ENCODE measurements around the gene CD4.

CD4 gene

DNA sequence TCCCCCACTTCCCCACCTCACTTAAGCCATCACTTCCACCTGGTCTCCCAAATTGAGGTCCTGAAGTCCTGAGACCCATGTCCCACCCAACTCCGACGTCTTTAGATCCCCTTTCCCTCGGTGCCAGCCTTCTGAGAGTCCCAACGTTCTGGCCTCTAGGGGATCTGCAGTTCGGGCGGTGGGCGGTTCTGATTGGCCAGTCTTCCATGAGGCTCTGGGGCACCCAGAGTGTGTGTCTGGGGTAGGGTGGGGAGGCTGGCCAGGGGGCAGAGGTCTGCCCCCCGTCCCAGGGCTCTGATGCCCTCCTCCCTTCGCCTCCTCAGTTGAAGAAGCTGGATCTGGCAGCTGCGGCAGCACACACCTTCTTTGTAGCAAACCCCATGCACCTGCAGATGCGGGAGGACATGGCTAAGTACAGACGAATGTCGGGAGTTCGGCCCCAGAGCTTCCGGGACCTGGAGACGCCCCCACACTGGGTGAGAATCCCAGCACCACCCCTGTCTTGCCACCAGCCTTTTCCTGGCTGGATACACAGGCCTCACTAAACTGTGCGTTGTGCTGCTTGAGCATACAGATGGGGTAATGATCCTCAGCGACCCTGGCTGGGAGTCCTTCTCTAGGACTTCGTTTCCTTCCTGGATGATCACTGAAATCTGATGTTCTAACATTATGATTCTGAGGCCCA lies 40.4 kb downstream of the CD4 start:
- no peak for DNase-seq

DNA sequence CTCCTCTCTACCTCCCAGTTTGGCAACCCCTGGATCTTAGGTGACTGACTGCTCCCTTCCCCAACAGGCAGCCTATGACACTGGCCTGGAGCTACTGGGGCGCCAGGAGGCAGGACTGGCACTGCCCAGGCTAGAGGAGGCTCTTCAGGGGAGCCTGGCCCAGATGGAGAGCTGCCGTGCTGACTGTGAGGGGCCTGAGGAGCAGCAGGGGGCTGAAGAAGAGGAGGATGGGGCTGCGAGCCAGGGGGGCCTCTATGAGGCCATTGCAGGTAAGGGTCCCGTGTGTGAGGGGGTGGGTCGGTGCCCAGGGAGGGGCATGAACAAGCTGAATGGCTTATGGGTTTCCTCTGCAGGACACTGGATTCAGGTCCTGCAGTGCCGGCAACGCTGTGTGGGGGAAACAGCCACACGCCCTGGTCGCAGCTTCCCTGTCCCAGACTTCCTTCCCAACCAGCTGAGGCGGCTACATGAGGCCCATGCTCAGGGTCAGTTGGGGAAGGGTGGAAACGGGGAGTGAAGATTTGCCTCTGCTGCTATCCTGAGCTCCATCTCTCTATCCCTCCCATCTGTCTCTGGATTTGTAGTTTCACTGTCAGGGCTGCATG lies 41.1 kb downstream of the CD4 start:
- DNase-seq, result no peak

DNA sequence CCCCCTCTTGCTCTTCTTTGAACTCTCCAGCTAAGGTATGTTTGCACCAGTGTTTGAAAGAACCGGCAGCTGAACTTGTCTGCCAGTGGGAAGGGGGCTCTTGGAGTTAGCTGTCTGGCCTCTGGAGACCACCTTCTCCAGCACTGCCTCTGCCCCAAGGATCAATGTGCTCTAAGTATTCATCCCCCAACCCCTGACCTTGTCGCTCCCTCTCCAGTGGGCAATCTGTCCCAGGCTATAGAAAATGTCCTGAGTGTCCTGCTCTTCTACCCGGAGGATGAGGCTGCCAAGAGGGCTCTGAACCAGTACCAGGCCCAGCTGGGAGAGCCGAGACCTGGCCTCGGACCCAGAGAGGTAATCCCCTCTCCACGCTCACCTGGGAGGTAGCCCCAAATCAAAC lies 41.7 kb downstream of the CD4 start:
- DNase-seq, result no peak

DNA sequence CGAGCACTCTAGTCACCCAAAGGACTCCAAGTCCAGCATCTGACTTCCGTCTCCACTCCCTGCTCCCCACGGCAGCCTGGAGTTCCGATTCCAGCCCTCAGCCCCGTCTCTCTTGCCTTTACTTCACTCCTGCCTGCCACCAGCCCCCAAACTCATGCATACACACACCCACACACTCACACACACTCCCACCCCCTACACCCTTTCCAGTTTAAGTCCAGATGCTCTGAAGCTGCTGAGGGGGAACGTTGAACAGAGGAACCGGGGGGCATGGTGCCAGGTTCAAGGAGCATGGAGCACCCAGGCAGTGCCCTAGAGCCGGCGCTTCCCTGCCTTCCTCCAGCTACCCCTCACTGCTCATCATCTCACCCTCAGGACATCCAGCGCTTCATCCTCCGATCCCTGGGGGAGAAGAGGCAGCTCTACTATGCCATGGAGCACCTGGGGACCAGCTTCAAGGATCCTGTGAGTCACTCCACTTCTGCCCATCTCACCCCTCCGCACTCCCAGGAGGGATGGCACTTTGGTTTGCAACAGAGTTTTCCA lies 42.2 kb downstream of the CD4 start:
- no peak for DNase-seq

DNA sequence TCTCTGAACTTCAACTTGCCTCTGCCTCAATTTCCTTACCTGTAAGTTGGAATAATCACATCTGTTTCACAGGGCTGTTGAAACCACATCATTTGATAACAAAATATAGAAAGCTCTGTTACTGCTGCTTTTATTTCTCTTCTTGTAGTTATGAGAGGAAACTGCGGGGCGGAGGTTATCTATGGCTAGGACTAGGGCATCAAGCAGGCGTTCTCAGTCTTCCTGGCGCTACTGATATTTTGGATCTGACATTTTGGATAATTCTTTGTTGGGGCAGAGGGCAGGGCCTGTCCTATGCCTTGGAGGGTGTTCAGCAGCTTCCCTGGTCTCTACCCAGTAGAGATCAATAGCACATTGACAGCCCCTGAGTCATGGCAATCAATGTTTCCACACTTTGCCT lies 42.8 kb downstream of the CD4 start:
- no peak for DNase-seq

DNA sequence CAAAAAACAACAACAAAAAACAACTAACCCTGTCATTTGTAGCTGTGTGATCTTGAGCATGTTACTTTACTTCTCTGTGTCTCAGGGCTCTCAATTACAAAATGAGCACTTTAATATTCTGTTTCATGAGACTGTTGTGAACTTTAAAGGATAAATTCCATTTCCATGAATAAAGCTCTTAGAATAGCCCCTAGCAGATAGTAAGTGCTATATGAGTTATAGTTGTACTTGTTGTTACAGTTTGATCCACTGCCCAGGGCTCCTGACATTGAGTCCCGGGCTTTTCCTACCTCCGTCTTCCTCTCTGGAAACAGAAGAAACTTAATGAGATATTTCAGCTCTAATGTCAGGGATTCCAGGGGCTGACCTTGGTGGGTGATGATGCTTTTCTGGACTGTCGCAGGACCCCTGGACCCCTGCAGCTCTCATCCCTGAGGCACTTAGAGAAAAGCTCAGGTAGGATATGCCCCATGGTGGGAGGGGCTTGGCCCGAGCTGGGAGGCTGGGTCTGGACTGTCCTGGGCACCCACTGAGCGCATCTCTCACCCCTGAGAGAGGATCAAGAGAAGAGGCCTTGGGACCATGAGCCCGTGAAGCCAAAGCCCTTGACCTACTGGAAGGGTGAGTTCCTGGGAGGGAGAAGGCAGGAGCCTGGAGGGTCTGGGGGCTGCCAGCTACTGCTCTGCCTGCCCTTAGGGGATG lies 44.0 kb downstream of the CD4 start:
- no peak for DNase-seq

DNA sequence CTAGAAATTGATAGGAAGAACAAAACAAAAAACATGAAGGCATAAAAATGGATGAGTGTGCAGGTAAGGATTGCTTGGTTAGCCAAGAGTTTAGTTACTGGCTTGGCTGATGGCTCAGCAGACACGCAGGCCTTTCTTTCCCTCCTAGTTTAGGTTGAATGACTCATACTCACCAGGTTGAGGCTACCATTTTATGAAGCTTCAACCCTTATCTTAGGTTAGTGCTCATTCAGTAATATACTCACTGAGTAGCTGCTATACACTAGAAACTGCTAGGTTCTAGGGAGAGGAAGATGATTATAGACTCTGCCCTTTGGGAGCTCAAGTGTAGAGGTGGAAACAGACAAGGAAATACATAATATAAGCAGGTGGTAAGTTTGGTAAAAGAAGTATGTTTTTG lies 44.9 kb downstream of the CD4 start:
- DNase-seq, result no peak

DNA sequence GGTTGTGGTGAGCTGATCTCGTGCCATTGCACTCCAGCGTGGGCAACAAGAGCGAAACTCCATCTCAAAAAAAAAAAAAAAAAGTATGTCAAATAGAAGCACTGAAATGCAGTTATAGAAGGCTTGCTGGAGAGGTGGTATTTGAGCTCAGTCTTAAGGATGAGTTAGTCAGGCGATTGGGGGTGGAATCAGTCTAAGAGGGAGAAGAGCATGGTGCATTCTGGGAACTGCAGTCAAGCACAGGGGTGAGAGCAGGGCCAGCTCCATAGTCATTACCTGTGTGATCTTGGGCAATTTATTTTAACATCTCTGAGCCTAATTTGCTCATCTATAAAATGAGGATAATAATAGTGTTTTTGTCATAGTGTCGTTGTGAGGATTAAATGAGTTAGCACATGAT lies 45.5 kb downstream of the CD4 start:
- DNase-seq, result no peak

DNA sequence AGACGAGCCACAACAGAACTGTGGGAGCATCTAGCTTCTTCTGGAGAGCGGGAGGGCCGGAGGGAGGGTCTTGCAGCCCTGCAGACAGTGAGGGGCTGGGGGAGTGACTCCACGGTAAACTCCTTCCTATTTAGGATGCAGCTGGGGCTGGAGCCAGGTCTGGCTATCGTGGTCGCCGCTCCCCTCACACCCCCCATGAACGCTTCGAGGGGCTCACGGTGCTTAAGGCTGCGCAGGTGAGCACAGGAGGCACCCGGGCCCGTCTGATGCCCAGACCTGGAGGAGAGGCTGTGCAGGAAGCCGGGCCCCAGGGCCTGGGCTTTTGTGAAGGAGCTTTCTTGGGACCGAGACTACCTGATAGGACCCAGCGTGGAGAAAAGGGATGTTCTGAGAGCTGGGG lies 47.5 kb downstream of the CD4 start:
- no peak for DNase-seq

DNA sequence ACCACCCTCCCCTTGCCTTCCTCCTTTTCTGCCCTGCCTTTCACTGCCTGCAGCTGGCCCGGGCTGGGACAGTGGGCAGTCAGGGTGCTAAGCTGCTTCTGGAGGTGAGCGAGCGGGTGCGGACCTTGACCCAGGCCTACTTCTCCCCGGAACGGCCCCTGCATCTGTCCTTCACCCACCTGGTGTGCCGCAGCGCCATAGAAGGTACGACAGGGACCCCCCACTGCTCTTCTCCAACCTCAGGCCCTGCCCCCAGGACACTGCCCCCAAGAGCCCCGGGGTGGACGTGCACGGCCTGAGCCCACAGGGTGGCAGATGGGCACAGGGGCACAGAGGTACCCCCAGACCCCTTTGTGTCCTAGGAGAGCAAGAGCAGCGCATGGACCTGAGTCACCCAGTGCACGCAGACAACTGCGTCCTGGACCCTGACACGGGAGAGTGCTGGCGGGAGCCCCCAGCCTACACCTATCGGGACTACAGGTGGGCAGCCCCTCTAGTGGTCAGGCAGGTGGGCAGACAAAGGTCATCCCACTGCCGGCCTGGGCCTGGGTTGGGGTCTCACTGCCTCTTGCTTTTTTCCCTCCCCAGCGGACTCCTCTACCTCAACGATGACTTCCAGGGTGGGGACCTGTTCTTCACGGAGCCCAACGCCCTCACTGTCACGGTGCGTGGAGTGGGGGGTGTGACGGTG lies 48.2 kb downstream of the CD4 start:
- no peak for DNase-seq

DNA sequence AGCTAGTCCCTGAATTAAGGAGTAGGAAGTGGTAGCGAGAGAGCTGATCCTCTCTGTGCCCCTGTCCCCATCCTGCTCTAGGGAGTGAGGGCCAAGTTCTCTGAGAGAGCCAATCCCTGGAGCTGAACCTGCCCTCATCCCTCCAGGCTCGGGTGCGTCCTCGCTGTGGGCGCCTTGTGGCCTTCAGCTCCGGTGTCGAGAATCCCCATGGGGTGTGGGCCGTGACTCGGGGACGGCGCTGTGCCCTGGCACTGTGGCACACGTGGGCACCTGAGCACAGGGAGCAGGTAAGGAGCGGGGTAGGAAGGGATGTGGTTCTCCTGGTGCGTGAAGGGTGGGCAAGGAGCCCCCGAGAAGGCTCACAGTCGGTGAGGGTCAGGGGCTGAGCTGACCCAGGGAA lies 49.5 kb downstream of the CD4 start:
- no peak for DNase-seq

DNA sequence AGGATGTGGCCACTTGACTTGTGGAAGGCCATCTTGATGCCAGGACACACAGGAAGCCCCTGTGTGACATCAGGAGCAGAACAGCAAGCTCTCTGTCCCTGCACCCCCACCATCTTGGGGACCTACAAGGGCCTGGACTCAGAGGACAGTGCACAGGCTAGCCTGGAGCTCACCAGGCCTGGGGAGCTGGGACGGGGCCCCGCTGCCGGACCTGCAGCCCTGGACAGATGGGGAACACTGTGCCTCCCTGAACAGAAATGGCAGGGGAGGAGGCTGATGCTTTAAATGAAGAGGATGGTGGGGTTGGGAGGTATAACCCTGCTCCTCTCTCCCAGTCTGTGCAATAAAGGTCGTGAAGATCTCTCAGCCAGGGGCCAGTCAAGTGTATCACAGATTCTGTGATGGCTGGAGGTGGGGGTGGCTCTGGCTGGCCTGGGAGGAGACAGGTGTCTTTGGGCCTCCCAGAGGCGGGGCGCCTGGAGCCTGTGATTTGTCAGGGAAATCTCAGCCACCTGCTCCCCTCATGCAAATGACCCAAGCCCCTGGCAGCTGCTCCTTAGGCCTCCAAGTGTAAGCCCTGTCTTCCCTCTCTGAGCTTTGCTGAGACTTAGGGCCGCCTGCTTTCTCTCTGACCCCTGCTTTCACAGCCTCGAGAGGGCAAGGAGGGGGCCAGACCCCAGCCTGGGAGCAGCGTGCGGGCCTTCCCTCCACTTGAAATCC lies 50.3 kb downstream of the CD4 start:
- no peak for DNase-seq

DNA sequence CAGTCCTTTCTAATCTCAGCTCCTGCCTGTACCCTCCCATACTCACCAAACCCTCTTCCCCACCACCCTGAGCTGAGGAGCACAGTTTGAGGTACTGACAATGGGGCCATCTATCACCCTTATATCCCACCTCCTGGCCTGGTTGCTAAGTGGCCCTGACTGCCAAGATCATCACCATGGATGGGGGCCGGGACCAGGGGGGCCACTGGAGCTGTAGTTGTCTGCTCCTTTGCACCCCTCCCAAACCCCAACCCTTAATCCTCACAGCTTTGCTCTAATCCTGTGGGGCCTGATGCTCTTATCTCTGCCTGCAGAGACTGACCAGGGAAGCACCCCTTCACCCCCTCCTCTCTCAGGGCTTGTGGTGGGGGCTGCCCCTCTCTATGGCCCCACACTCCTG lies 51.0 kb downstream of the CD4 start:
- DNase-seq, result no peak

DNA sequence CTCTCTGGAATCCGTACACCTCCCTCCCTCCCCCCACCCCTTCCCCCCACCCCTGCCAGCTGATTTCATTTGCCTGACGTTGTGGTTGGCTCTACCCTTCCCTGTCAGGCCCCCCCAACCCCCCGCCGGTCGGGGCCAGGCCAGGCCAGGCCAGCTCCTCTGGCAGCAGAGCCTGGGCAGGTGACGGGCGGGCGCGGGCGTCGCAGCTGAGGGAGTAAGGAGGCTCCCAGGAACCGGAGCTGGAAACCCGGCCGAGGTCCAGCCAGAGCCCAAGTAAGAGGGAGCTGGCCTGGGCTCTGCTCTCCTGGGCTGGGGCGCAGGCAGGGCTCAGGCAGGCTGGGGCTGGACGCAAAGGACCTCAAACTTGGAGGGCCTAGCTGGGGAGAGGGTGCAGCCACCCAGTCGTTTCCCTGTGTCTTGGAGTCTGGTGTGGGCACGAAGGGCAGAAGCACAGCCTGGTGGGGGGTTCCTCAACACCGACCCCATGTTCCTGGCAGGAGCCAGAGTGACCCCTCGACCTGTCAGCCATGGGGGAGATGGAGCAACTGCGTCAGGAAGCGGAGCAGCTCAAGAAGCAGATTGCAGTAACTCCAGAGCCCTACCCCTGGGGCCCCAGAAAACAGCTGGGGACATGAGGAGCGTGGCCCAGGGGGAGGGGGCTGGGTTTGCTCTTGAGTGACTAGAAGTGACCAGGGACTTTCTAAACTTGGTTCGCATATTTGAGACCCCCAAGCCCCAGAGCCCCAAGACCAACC lies 51.6 kb downstream of the CD4 start, which contains the start of gene GNB3:
TSS of gene GNB3 (plus strand) at position 165 of the 755 bp plus-strand sequence. CDS start at position 528, 363 bp downstream.
- no peak for DNase-seq

DNA sequence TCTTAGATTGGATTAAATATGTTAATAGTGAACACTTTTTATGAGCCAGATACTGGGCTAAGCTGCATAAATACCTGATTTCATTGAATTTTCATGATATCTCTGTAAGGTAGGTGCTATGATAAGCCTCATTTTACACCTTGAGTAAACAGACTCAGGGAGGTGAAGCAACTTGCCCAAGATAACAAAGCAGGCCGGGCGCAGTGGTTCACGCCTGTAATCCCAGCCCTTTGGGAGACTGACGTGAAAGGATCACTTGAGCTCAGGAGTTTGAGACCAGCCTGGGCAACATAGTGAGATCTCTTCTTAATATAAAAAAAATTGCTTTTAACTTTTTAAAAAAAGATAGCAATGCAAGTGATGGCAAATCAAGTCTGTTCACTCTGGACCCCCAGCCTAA lies 52.7 kb downstream of the CD4 start:
- no peak for DNase-seq

DNA sequence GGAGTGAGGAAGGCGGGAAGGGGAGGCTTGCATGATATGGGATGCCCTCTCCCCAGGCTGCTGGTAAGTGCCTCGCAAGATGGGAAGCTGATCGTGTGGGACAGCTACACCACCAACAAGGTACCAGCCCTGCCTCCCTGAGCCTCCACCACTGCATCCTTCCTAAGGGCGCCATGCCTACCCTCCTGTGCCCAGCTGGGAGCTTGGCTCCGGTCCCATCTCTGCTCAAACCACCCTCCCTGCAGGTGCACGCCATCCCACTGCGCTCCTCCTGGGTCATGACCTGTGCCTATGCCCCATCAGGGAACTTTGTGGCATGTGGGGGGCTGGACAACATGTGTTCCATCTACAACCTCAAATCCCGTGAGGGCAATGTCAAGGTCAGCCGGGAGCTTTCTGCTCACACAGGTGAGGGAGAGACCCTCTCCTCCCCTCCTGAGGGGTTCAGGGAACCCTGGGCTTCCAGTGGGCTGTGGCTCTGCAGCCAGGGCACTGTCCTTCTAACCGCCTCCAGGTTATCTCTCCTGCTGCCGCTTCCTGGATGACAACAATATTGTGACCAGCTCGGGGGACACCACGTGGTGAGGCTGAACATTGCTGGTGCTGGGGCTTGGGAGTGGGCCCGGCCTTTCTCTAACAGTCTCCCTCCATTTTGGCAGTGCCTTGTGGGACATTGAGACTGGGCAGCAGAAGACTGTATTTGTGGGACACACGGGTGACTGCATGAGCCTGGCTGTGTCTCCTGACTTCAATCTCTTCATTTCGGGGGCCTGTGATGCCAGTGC lies 54.0 kb downstream of the CD4 start:
- no peak for DNase-seq

DNA sequence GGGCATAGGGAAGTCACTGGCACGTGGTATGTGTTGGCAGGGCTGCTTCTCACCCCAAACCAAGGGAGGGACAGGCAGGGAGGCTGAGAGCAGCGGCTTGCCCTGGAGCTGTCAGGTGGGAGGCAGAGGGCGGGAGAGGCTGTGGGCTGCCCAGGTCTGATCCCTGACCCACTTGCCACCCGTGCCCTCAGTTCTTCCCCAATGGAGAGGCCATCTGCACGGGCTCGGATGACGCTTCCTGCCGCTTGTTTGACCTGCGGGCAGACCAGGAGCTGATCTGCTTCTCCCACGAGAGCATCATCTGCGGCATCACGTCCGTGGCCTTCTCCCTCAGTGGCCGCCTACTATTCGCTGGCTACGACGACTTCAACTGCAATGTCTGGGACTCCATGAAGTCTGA lies 56.1 kb downstream of the CD4 start:
- DNase-seq, result no peak

DNA sequence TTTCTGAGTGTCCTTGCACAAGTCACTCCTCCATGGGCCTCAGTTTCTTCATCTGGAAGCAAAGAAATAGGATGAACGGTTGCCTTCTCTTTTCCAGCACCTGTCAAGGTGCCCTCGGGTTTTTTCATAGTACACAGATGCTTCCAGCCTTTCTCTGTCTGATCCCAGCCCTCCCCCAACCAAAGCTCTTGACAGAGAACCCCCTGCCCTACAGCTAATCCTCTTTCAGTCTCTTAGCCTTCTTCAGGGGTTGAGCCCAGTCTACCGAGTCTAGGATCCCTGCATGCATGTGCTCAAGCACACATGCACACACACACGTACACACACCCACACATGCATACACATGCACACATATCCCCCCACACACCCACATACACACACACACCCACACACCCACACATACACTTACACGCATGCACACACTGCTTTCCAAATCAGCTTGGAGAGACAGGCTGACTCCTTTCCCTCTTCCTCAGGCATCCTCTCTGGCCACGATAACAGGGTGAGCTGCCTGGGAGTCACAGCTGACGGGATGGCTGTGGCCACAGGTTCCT lies 57.1 kb downstream of the CD4 start:
- DNase-seq, result no peak

DNA sequence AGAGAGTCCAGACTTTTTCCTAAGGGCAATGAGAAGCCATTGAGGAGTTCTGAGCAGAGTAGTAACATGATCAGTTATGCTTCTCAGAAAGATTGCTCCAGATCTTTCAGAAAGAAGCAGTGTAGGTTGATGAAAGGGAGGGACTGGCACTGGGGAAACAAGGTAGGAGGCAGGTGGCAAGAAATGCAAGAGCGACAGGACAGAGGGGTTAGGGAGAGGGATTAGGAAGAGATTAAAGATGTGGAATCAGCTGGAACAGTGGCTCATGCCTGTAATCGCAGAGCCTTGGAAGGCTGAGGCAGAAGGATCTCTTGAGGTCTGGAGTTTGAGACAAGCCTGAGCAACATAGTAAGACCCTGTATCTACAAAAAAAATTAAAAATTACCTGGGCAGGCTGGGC lies 58.3 kb downstream of the CD4 start:
- DNase-seq, result no peak

DNA sequence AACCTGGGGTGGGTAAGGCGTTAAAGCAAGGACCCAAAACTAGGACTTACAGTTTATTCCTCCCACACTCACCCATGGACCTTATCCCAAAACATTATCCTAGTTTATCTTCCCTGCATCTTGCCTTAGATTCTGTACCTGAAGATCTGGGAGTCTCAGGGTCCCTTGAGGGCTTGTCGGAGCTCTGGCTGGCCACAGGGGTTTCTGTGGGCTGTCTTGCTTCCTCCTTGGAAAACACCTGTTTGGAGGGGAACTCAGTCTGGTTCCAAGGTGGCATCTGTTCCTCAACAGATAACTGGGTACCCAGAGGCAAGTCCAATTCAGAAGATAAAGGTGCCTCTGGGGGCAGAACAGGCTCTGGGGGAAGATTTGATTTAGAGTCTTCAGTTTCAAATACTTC lies 60.1 kb downstream of the CD4 start:
- DNase-seq, result no peak

Measured in stimulated activated CD4-positive, alpha-beta T cell treated with anti-CD3 and anti-CD28 coated beads, Interleukin-1b, Interleukin-23, amount 100 ng/mL, for 48 hours (primary cell).